Common myeloid progenitor, CD34-positive (primary cell): Measurements from ENCODE around the gene MVB12B.
A peak's percentile ranks its signal among the peaks of the same experiment; 100 is the strongest.

Source experiments
- CTCF ChIA-PET: fragments of 350-600 bp; sonication (Branson Sonifier 250); formaldehyde crosslinking; loops from one replicate; lab custom pipeline; 2021; ENCODE audit warnings: antibody characterized with exemption; lab: Charles Lee
- POLR2A ChIA-PET: fragments of 350-600 bp; sonication (Branson Sonifier 250); formaldehyde crosslinking; loops from one replicate; lab custom pipeline; 2021; ENCODE audit warnings: antibody characterized with exemption; lab: Charles Lee
- DNase-seq, 3 donors: peaks; one replicate each; pipeline versions ENCODE4 v3.0.0 to v3.0.0-alpha.2; 2013
- H3K27ac ChIP-seq, 2 experiments: 1 replicate in 1 of 2; 2 replicates in 1 of 2; pipeline ENCODE4 v1.7.0; 2013; ENCODE audit warnings: inconsistent platforms in 2 of 2, low read length in 2 of 2, mild to moderate bottlenecking in 2 of 2, low read depth in 1 of 2, moderate library complexity in 1 of 2; ENCODE audit not compliant: severe bottlenecking in 2 of 2, insufficient read depth in 1 of 2, poor library complexity in 1 of 2
- H3K27me3 ChIP-seq, 5 experiments: replicated peaks in 2 of 5; 1 replicate in 3 of 5; 2 replicates in 2 of 5; pipeline versions ENCODE4 v1.6.1 to v1.7.0; 2013; ENCODE audit warnings: low read length in 4 of 5, mild to moderate bottlenecking in 2 of 5, moderate library complexity in 2 of 5, inconsistent platforms in 1 of 5; ENCODE audit not compliant: insufficient read depth in 5 of 5, control insufficient read depth in 4 of 5
- H3K36me3 ChIP-seq, 4 experiments: 1 replicate in 2 of 4; 2 replicates in 2 of 4; pipeline versions ENCODE4 v1.6.1 to v1.7.0; 2013; ENCODE audit warnings: low read length in 3 of 4, control low read depth in 1 of 4, mild to moderate bottlenecking in 1 of 4; ENCODE audit not compliant: control insufficient read depth in 4 of 4, insufficient read depth in 4 of 4
- H3K4me1 ChIP-seq, 4 experiments: 1 replicate in 3 of 4; 2 replicates in 1 of 4; pipeline versions ENCODE4 v1.6.1 to v1.7.1; 2013; ENCODE audit warnings: low read length in 3 of 4, mild to moderate bottlenecking in 3 of 4, control low read depth in 1 of 4, inconsistent platforms in 1 of 4, moderate library complexity in 1 of 4; ENCODE audit not compliant: control insufficient read depth in 4 of 4, insufficient read depth in 4 of 4; ENCODE audit errors: control extremely low read depth in 1 of 4
- H3K4me3 ChIP-seq, 7 experiments: 1 replicate in 4 of 7; 2 replicates in 3 of 7; pipeline versions ENCODE4 v1.5.1 to v1.7.0; 2013; ENCODE audit warnings: mild to moderate bottlenecking in 7 of 7, low read length in 6 of 7, moderate library complexity in 6 of 7, inconsistent platforms in 2 of 7, low read depth in 2 of 7, control low read depth in 1 of 7; ENCODE audit not compliant: insufficient read depth in 4 of 7, control insufficient read depth in 1 of 7; ENCODE audit errors: extremely low read depth in 1 of 7
- H3K9me3 ChIP-seq, 5 experiments: 1 replicate in 4 of 5; 2 replicates in 1 of 5; pipeline versions ENCODE4 v1.6.1 to v1.7.1; 2013; ENCODE audit warnings: low read length in 4 of 5, mild to moderate bottlenecking in 2 of 5, inconsistent platforms in 1 of 5, low read depth in 1 of 5, moderate library complexity in 1 of 5; ENCODE audit not compliant: control insufficient read depth in 4 of 5, insufficient read depth in 2 of 5; ENCODE audit errors: control extremely low read depth in 1 of 5
- WGBS: methylation state at CpG from one replicate; pipeline ENCODE4 v1.1.5; 2013; ENCODE audit not compliant: insufficient coverage; 5-methylcytosine and 5-hydroxymethylcytosine counted together

The MVB12B gene

GRCh38 chr9:126336736-126337325 lies 10.2 kb downstream of the MVB12B start:
- peak in 2 of 3 donors; percentile 19 to 22 for DNase-seq
- POLR2A ChIA-PET, result interaction anchor here (0.6 kb wide), 1 partner anchor 743 kb away, joined by 4 read pairs; no protein-coding TSS in a partner anchor
- no peak overlapping the region for H3K4me3 ChIP-seq
- H3K36me3 ChIP-seq, result peaks cover 0 to 18% (median 8%) of the 10 kb centered on the region in 4 experiments
- 88% methylated on average over 4 of the region's 10 CpGs for whole genome bisulfite sequencing
- H3K27ac ChIP-seq, result no peak overlapping the region
- CTCF ChIA-PET, result interaction anchor here (0.9 to 2.4 kb wide), 8 partner anchors 9 to 154 kb away, joined by 3 to 14 read pairs (median 4); no protein-coding TSS in a partner anchor
- no peaks in the 10 kb centered on the region for H3K9me3 ChIP-seq
- H3K4me1 ChIP-seq, result peaks cover 7 to 32% (median 12%) of the 10 kb centered on the region in 4 experiments
- H3K27me3 ChIP-seq, result no peaks in the 10 kb centered on the region

GRCh38 chr9:126337729-126338372 lies 11.2 kb downstream of the MVB12B start:
- peaks cover 0 to 26% (median 8%) of the 10 kb centered on the region in 4 experiments for H3K36me3 ChIP-seq
- H3K9me3 ChIP-seq, result no peaks in the 10 kb centered on the region
- peaks cover 7 to 26% (median 10%) of the 10 kb centered on the region in 4 experiments for H3K4me1 ChIP-seq
- DNase-seq, result no peak
- WGBS, result over 99% methylated on average over 26 of the region's 32 CpGs
- ChIA-PET CTCF (interaction anchor here (0.9 to 2.4 kb wide), 7 partner anchors 9 to 153 kb away, joined by 3 to 14 read pairs (median 4); no protein-coding TSS in a partner anchor), POLR2A (interaction anchor here (0.6 kb wide), 1 partner anchor 744 kb away, joined by 4 read pairs; no protein-coding TSS in a partner anchor)
- no peak overlapping the region for H3K4me3 ChIP-seq
- no peak overlapping the region for H3K27ac ChIP-seq
- H3K27me3 ChIP-seq, result no peaks in the 10 kb centered on the region

GRCh38 chr9:126338945-126339344 lies 12.3 kb downstream of the MVB12B start:
- Histone ChIP-seq H3K27ac (no peak overlapping the region), H3K36me3 (peaks cover 0 to 32% (median 8%) of the 10 kb centered on the region in 4 experiments), H3K9me3 (no peaks in the 10 kb centered on the region), H3K4me3 (no peak overlapping the region), H3K27me3 (no peaks in the 10 kb centered on the region), H3K4me1 (peaks cover 7 to 26% (median 10%) of the 10 kb centered on the region in 4 experiments)
- ChIA-PET CTCF (interaction anchor here (0.6 to 3.0 kb wide), 4 partner anchors 11 to 60 kb away, joined by 3 to 9 read pairs (median 3); no protein-coding TSS in a partner anchor), POLR2A (interaction anchor here (0.7 kb wide), 1 partner anchor 34 kb away, joined by 3 read pairs; no protein-coding TSS in a partner anchor)
- WGBS, result 46% methylated on average over 3 of the region's 3 CpGs
- DNase-seq, result peak in 2 of 3 donors; percentile 62 to 68

GRCh38 chr9:126341426-126341825 lies 14.8 kb downstream of the MVB12B start:
- Histone ChIP-seq H3K36me3 (peaks cover 0 to 46% (median 9%) of the 10 kb centered on the region in 4 experiments), H3K9me3 (no peaks in the 10 kb centered on the region), H3K27ac (no peak overlapping the region), H3K4me1 (peaks cover 7 to 25% (median 10%) of the 10 kb centered on the region in 4 experiments), H3K4me3 (no peak overlapping the region), H3K27me3 (no peaks in the 10 kb centered on the region)
- 100% methylated on average over 3 of the region's 4 CpGs for WGBS
- POLR2A ChIA-PET, result no interaction called here
- CTCF ChIA-PET, result interaction anchor here (1.4 to 3.0 kb wide), 2 partner anchors 10 to 13 kb away, joined by 5 to 9 read pairs; no protein-coding TSS in a partner anchor
- no peak for DNase-seq

GRCh38 chr9:126341902-126342301 lies 15.3 kb downstream of the MVB12B start:
- DNase-seq, result no peak
- H3K27ac ChIP-seq, result no peak overlapping the region
- H3K4me3 ChIP-seq, result no peak overlapping the region
- H3K4me1 ChIP-seq, result peaks cover 7 to 24% (median 11%) of the 10 kb centered on the region in 4 experiments
- ChIA-PET CTCF (interaction anchor here (1.2 to 1.4 kb wide), 2 partner anchors 9 to 12 kb away, joined by 3 to 5 read pairs; no protein-coding TSS in a partner anchor), POLR2A (no interaction called here)
- H3K27me3 ChIP-seq, result no peaks in the 10 kb centered on the region
- 92% methylated on average over 4 of the region's 4 CpGs for WGBS
- no peaks in the 10 kb centered on the region for H3K9me3 ChIP-seq
- H3K36me3 ChIP-seq, result peaks cover 0 to 46% (median 9%) of the 10 kb centered on the region in 4 experiments

- peaks cover 11 to 28% (median 16%) of the 10 kb centered on the region in 4 experiments for H3K4me1 ChIP-seq
- POLR2A ChIA-PET, result no interaction called here
- no peaks in the 10 kb centered on the region for H3K27me3 ChIP-seq
- no peak overlapping the region for H3K27ac ChIP-seq
- CTCF ChIA-PET, result interaction anchor here (1.2 to 1.4 kb wide), 2 partner anchors 11 to 25 kb away, joined by 3 to 7 read pairs; no protein-coding TSS in a partner anchor
- 100% methylated on average over 4 of the region's 10 CpGs for WGBS
- peaks cover 0 to 46% (median 9%) of the 10 kb centered on the region in 4 experiments for H3K36me3 ChIP-seq
- no peak for DNase-seq
- H3K4me3 ChIP-seq, result no peak overlapping the region
- no peaks in the 10 kb centered on the region for H3K9me3 ChIP-seq
These were observed 16.0 kb downstream of the MVB12B start for GRCh38 chr9:126342621-126343031.
